HepG2 (cell line): ENCODE data around the gene FAM171A2. TPM values are rescaled to one million over a fixed set of nuclear protein-coding genes. Genes with fewer than 3 reads are reported as not detected.
A peak's percentile ranks its signal among the peaks of the same experiment; 100 is the strongest.

ENCODE experiments used
- ATF1 ChIP-seq: IDR thresholded peaks from 2 replicates; pipeline ENCODE4 v1.6.1; 2016; ENCODE audit warnings: mild to moderate bottlenecking, control low read depth
- BORCS8-MEF2B ChIP-seq: sonication (generic); formaldehyde crosslinking; IDR thresholded peaks from 2 replicates; pipeline ENCODE4 v1.8.0; 2022; ENCODE audit warnings: mild to moderate bottlenecking, missing genetic modification reagents
- BRCA1 ChIP-seq: sonication (generic); formaldehyde crosslinking; IDR thresholded peaks from 2 replicates; pipeline ENCODE4 v1.4.0; 2020; ENCODE audit warnings: missing genetic modification reagents
- EED ChIP-seq: sonication (generic); formaldehyde crosslinking; IDR thresholded peaks from 2 replicates; pipeline ENCODE4 v1.5.0; 2020; ENCODE audit warnings: mild to moderate bottlenecking, missing genetic modification reagents
- ERF ChIP-seq: IDR thresholded peaks from 2 replicates; pipeline ENCODE4 v1.6.1; 2018; ENCODE audit warnings: missing biosample characterization, missing genetic modification reagents
- GLI4 ChIP-seq: sonication (generic); formaldehyde crosslinking; IDR thresholded peaks from 2 replicates; pipeline ENCODE4 v1.5.1; 2020; ENCODE audit warnings: missing genetic modification reagents, mild to moderate bottlenecking, moderate library complexity, borderline replicate concordance
- HDAC1 ChIP-seq: sonication (generic); formaldehyde crosslinking; IDR thresholded peaks from 2 replicates; pipeline ENCODE4 v1.5.1; 2020; ENCODE audit warnings: mild to moderate bottlenecking, missing genetic modification reagents
- HNRNPK ChIP-seq: fragments of 200-400 bp; formaldehyde crosslinking; IDR thresholded peaks from 2 replicates; pipeline ENCODE4 v1.6.1; 2018; ENCODE audit warnings: low read length, low read depth, moderate library complexity, mild to moderate bottlenecking; ENCODE audit not compliant: poor library complexity, severe bottlenecking
- IRF2 ChIP-seq: IDR thresholded peaks from 2 replicates; pipeline ENCODE4 v1.6.1; 2018; ENCODE audit warnings: missing genetic modification reagents, missing compliant biosample characterization
- RFXAP ChIP-seq: sonication (generic); formaldehyde crosslinking; IDR thresholded peaks from 2 replicates; pipeline ENCODE4 v1.4.0; 2020; ENCODE audit warnings: missing genetic modification reagents, borderline replicate concordance
- SALL1 ChIP-seq: sonication (generic); formaldehyde crosslinking; IDR thresholded peaks from 2 replicates; pipeline ENCODE4 v1.8.0; 2022; ENCODE audit warnings: mild to moderate bottlenecking, missing genetic modification reagents
- SPEN ChIP-seq: sonication (generic); formaldehyde crosslinking; IDR thresholded peaks from 2 replicates; pipeline ENCODE4 v1.5.1; 2020; ENCODE audit warnings: low read depth, mild to moderate bottlenecking, missing genetic modification reagents
- THAP11 ChIP-seq: IDR thresholded peaks from 2 replicates; pipeline ENCODE4 v1.6.1; 2016; ENCODE audit warnings: missing biosample characterization, missing genetic modification reagents
- ZFY ChIP-seq: sonication (generic); formaldehyde crosslinking; IDR thresholded peaks from 2 replicates; pipeline ENCODE4 v1.4.0; 2020; ENCODE audit warnings: missing genetic modification reagents
- ZMYM3 ChIP-seq: sonication (generic); formaldehyde crosslinking; IDR thresholded peaks from 2 replicates; pipeline ENCODE4 v1.5.1; 2020; ENCODE audit warnings: mild to moderate bottlenecking, missing genetic modification reagents
- ZNF10 ChIP-seq: sonication (generic); formaldehyde crosslinking; IDR thresholded peaks from 2 replicates; pipeline ENCODE4 v1.4.0; 2020; ENCODE audit warnings: mild to moderate bottlenecking, low read depth, missing genetic modification reagents, borderline replicate concordance
- ZNF253 ChIP-seq: sonication (generic); formaldehyde crosslinking; IDR thresholded peaks from 2 replicates; pipeline ENCODE4 v1.8.0; 2022; ENCODE audit warnings: mild to moderate bottlenecking, missing genetic modification reagents, borderline replicate concordance
- ZNF547 ChIP-seq: sonication (generic); formaldehyde crosslinking; IDR thresholded peaks from 2 replicates; pipeline ENCODE4 v1.5.1; 2020; ENCODE audit warnings: mild to moderate bottlenecking, missing genetic modification reagents
- ZSCAN30 ChIP-seq: sonication (generic); formaldehyde crosslinking; IDR thresholded peaks from 2 replicates; pipeline ENCODE4 v1.5.0; 2020; ENCODE audit warnings: mild to moderate bottlenecking, missing genetic modification reagents
- polyA plus RNA-seq, 8 experiments: library from polyadenylated mRNA; depleted of rRNA in 3 of 8; stranded (reverse) in 7 of 8; unstranded in 1 of 8; fragments of >200 nt; fragmentation: Illumina TruSeq in 4 of 8; extraction: Trizol in 4 of 8; gene quantifications; 2 replicates each; pipeline versions ENCODE4 v1.2.1 to v1.2.3, GENCODE V29; 2011 to 2016; ENCODE audit warnings: low read depth in 4 of 8, missing spikeins in 1 of 8, mixed read lengths in 1 of 8; ENCODE audit not compliant: insufficient read depth in 1 of 8
- total RNA-seq, 5 experiments: library from RNA; depleted of rRNA; stranded (reverse); fragments of >200 nt; fragmentation: Illumina TruSeq; extraction: Trizol; gene quantifications; 2 replicates each; pipeline ENCODE4 v1.2.3, GENCODE V29; 2016; ENCODE audit warnings: low read depth in 1 of 5
- TF ChIP-seq, protein P1 (sequence below): IDR thresholded peaks from 2 replicates; pipeline ENCODE4 v1.6.1; 2016; ENCODE audit warnings: missing biosample characterization, missing genetic modification reagents, low read depth
- TF ChIP-seq, protein P2 (sequence below): sonication (generic); formaldehyde crosslinking; IDR thresholded peaks from 2 replicates; pipeline ENCODE4 v1.9.0; 2022; ENCODE audit warnings: missing genetic modification reagents, mild to moderate bottlenecking, borderline replicate concordance
- TF ChIP-seq, protein P3 (sequence below): fragments of 450-650 bp; IDR thresholded peaks from 2 replicates; pipeline ENCODE4 v1.6.1; 2017
- TF ChIP-seq, protein P4 (sequence below): sonication (generic); formaldehyde crosslinking; IDR thresholded peaks from 2 replicates; pipeline ENCODE4 v1.5.0; 2020; ENCODE audit warnings: mild to moderate bottlenecking, missing genetic modification reagents
- TF ChIP-seq, protein P5 (sequence below): IDR thresholded peaks from 2 replicates; pipeline ENCODE4 v1.6.1; 2016; ENCODE audit warnings: mild to moderate bottlenecking, missing biosample characterization, missing genetic modification reagents

Gene FAM171A2
- total and polyA plus RNA-seq, 2 of the 13 experiments (the other 11 are each of a cell fraction or from before 2014, with no cell fraction given) = 1.8 to 3.6 TPM

DNA sequence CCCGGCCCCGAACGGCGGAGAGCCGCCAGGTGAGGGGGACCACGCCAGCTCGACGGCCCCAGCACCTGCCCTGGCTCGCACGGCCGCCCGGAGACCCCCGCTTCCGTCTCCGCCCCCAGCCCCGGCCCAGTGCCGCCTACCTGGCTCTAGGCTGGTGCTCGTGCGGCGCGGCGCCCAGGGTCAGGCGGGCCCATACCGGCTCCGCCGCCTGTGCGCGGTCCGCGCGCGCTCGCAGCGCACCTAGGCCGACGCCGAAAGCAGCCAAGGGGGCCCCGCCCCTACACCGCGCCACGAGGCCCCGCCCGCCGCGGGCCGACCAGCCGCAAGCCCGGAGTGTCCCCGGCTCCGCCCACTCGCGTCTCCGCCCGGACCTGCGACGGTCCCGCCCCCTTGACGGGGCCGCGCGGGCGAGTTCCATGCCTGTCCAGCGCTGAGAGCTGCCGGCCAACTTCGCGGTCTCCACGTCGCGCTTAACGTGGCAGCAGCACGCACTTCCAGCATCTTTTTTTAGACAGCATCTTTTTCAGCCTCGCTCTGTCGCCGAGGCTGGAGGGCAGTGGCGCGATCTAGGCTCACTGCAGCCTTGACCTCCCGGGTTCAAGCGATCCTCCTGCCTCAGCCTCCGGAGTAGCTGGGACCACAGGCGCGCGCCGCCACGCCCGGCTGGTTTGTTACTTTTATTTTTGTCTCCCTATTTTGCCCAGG, 38.9 kb downstream of the FAM171A2 start, which contains the start of gene SLC25A39 (continued):
- TF ChIP-seq, protein P1, sequence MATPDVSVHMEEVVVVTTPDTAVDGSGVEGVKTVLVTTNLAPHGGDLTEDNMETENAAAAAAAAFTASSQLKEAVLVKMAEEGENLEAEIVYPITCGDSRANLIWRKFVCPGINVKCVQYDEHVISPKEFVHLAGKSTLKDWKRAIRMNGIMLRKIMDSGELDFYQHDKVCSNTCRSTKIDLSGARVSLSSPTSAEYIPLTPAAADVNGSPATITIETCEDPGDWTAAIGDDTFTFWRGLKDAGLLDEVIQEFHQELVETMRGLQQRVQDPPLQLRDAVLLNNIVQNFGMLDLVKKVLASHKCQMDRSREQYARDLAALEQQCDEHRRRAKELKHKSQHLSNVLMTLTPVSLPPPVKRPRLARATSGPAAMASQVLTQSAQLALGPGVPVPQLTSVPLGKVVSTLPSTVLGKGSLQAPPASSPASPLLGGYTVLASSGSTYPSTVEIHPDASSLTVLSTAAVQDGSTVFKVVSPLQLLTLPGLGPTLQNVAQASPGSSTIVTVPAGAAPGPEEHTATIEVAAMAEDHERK (CRISPR knock-in tag) = no peak
- TF ChIP-seq ZSCAN30 (CRISPR knock-in tag) (no peak), THAP11 (peak; percentile 89), ATF1 (no peak), EED (peak; percentile 80), GLI4 (CRISPR knock-in tag) (0 out of 2 replicates have a peak, but pooled peaks have one; percentile 65), BRCA1 (CRISPR knock-in tag) (0 out of 2 replicates have a peak, but pooled peaks have one; percentile 59), ZNF547 (peak; percentile 42; the same call in 1 of the 2 replicates), ZNF10 (0 out of 2 replicates have a peak, but pooled peaks have one; percentile 40), HNRNPK (peak; percentile 23), ZMYM3 (CRISPR knock-in tag) (peak; percentile 94), IRF2 (CRISPR knock-in tag) (peak; percentile 76; the same call in 1 of the 2 replicates), SPEN (peak; percentile 89; the same call in 1 of the 2 replicates), ZNF253 (CRISPR knock-in tag) (0 out of 2 replicates have a peak, but pooled peaks have one; percentile 65), SALL1 (CRISPR knock-in tag) (peak; percentile 74), RFXAP (CRISPR knock-in tag) (peak; percentile 19; the same call in 1 of the 2 replicates), ERF (CRISPR knock-in tag) (peak; percentile 90), BORCS8-MEF2B (CRISPR knock-in tag) (peak; percentile 54), HDAC1 (CRISPR knock-in tag) (peak; percentile 21; the same call in 1 of the 2 replicates), ZFY (peak; percentile 98)
- TF ChIP-seq, protein P2, sequence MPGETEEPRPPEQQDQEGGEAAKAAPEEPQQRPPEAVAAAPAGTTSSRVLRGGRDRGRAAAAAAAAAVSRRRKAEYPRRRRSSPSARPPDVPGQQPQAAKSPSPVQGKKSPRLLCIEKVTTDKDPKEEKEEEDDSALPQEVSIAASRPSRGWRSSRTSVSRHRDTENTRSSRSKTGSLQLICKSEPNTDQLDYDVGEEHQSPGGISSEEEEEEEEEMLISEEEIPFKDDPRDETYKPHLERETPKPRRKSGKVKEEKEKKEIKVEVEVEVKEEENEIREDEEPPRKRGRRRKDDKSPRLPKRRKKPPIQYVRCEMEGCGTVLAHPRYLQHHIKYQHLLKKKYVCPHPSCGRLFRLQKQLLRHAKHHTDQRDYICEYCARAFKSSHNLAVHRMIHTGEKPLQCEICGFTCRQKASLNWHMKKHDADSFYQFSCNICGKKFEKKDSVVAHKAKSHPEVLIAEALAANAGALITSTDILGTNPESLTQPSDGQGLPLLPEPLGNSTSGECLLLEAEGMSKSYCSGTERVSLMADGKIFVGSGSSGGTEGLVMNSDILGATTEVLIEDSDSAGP (CRISPR knock-in tag) = peak; percentile 99
- TF ChIP-seq, protein P3, sequence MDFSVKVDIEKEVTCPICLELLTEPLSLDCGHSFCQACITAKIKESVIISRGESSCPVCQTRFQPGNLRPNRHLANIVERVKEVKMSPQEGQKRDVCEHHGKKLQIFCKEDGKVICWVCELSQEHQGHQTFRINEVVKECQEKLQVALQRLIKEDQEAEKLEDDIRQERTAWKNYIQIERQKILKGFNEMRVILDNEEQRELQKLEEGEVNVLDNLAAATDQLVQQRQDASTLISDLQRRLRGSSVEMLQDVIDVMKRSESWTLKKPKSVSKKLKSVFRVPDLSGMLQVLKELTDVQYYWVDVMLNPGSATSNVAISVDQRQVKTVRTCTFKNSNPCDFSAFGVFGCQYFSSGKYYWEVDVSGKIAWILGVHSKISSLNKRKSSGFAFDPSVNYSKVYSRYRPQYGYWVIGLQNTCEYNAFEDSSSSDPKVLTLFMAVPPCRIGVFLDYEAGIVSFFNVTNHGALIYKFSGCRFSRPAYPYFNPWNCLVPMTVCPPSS = no peak
- TF ChIP-seq, protein P4, sequence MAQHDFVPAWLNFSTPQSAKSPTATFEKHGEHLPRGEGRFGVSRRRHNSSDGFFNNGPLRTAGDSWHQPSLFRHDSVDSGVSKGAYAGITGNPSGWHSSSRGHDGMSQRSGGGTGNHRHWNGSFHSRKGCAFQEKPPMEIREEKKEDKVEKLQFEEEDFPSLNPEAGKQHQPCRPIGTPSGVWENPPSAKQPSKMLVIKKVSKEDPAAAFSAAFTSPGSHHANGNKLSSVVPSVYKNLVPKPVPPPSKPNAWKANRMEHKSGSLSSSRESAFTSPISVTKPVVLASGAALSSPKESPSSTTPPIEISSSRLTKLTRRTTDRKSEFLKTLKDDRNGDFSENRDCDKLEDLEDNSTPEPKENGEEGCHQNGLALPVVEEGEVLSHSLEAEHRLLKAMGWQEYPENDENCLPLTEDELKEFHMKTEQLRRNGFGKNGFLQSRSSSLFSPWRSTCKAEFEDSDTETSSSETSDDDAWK (CRISPR knock-in tag) = no peak
- TF ChIP-seq, protein P5, sequence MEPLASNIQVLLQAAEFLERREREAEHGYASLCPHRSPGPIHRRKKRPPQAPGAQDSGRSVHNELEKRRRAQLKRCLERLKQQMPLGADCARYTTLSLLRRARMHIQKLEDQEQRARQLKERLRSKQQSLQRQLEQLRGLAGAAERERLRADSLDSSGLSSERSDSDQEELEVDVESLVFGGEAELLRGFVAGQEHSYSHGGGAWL (CRISPR knock-in tag) = peak; percentile 58; the same call in 1 of the 2 replicates
